Measurements from ENCODE around the gene COMT.

Gene COMT

GRCh38 chr22:20014526-20015186 is 73.1 kb downstream of the COMT start:
- no peak for DNase-seq

DNA sequence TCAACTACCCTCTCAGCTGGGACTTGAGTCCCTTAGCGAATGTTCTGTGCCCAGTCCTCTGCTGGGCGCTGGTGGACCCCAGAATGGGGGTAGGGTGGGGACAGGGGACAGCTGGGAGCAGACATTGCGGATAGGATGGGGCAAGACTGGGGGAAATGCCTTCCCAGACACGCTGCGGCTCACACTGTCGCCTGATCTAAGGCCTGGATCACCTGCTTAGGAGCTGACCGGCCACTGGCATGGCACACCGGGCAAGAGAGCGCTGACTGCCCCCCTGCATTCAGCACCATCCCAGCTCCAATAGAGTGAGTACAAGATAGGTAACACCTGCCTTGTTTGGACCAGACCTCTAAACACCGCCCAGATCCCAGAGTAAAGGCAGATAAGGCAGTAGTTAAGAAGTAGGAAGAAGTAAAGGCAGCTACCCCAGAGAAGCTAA is 73.6 kb downstream of the COMT start:
- no peak for DNase-seq

- peak; percentile 70 for DNase-seq
Measured at GRCh38 chr22:20015971-20016733, 74.6 kb downstream of the COMT start.

DNA sequence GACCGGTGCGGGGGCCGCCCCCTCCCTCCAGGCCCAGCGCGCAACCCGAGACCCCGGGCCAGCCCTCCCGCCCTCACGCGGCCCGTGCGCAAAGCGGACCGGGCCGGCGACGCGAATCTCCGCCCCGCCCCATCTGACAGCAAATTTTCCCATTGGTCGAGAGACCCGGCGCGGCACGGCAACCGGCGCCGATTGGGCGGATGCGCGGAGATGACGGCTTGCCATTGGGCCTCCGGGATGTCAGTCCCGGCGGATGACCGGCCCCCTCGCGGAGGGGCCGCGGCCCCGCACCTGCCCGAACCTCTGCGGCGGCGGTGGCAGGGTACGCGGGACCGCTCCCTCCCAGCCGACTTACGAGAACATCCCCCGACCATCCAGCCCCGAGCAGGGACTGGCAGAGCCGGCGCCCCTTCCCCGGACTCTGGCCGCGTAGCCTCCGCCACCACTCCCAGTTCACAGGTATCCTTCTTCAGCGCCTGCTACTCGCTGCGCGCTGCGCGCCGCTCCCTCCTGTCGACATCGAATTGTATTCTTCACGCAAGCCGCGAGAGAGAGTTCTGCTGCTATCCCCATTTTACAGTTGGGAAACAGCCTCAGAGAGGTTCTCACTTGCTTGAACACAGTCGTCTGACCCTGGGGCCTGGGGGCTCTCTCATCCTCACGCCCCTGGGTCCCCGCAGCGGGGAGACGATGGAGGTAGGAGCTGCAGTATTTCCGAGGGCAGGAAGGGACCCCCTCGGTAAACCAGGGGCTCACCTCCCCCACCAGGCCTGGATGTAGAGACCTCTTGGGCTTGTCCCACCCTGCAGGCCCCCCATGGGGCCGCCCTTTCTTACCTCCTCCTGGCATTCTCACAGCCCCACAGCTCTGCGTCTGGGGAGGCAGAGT is 75.4 kb downstream of the COMT start, which contains the start of gene ARVCF:
Gene ARVCF (minus strand): TSS at position 90 of the 888 bp plus-strand sequence. CDS start 26,029 bp downstream, outside the sequence.
- peak; percentile 96 for DNase-seq

GRCh38 chr22:20017622-20017958 is 76.0 kb downstream of the COMT start:
- DNase-seq: no peak

GRCh38 chr22:20018001-20018400 is 76.4 kb downstream of the COMT start:
- no peak for DNase-seq
